Astrocyte (in vitro differentiated cells and primary cell): ENCODE data around the gene KCNMA1. TPM values are rescaled to one million over a fixed set of nuclear protein-coding genes. Genes with fewer than 3 reads are reported as not detected.
A peak's percentile ranks its signal among the peaks of the same experiment; 100 is the strongest.

ENCODE experiments used
- DNase-seq: peaks from one replicate; pipeline ENCODE4 v3.0.0-alpha.2; 2010; ENCODE audit warnings: low read depth
- FAIRE-seq: peaks from 2 replicates; lab custom pipeline; 2011; peaks lifted over from hg19 to GRCh38; lab: Jason Lieb, UNC
- H2AFZ ChIP-seq: 2 replicates; pipeline ENCODE4 v1.6.0; 2012; ENCODE audit warnings: low read depth, low read length, inconsistent platforms
- H3K27ac ChIP-seq: 2 replicates; pipeline ENCODE4 v1.5.1; 2011; ENCODE audit warnings: low read depth, low read length, inconsistent platforms
- H3K27me3 ChIP-seq: 2 replicates; pipeline ENCODE4 v1.6.0; 2011; ENCODE audit warnings: low read length, inconsistent platforms; ENCODE audit not compliant: insufficient read depth
- H3K36me3 ChIP-seq: 2 replicates; pipeline ENCODE4 v1.5.1; 2011; ENCODE audit warnings: low read length, inconsistent platforms; ENCODE audit not compliant: insufficient read depth
- H3K4me1 ChIP-seq: 2 replicates; pipeline ENCODE4 v1.5.1; 2011; ENCODE audit warnings: low read length, inconsistent platforms; ENCODE audit not compliant: insufficient read depth
- H3K4me2 ChIP-seq: 2 replicates; pipeline ENCODE4 v1.6.0; 2012; ENCODE audit warnings: low read length, inconsistent platforms
- H3K4me3 ChIP-seq: 2 replicates; pipeline ENCODE4 v1.5.1; 2011; ENCODE audit warnings: low read depth, mild to moderate bottlenecking, low read length, inconsistent platforms; ENCODE audit not compliant: insufficient read depth
- H3K79me2 ChIP-seq: 2 replicates; pipeline ENCODE4 v1.6.0; 2012; ENCODE audit warnings: mild to moderate bottlenecking, low read length, inconsistent platforms; ENCODE audit not compliant: insufficient read depth
- H3K9ac ChIP-seq: 2 replicates; pipeline ENCODE4 v1.6.0; 2012; ENCODE audit warnings: mild to moderate bottlenecking, low read length, inconsistent platforms
- H3K9me3 ChIP-seq: 2 replicates; pipeline ENCODE4 v1.5.1; 2012; ENCODE audit warnings: low read depth, mild to moderate bottlenecking, low read length, inconsistent platforms; ENCODE audit not compliant: insufficient read depth
- H4K20me1 ChIP-seq: 2 replicates; pipeline ENCODE4 v1.6.0; 2012; ENCODE audit warnings: low read length, inconsistent platforms; ENCODE audit not compliant: insufficient read depth
- H3K27ac Mint-ChIP-seq: one replicate; pipeline ENCODE4 v1.8.0; 2021; ENCODE audit warnings: mild to moderate bottlenecking, mixed read lengths; ENCODE audit not compliant: unreplicated experiment
- H3K27me3 Mint-ChIP-seq: one replicate; pipeline ENCODE4 v1.8.0; 2021; ENCODE audit warnings: low read depth, mixed read lengths; ENCODE audit not compliant: unreplicated experiment
- H3K36me3 Mint-ChIP-seq: one replicate; pipeline ENCODE4 v1.8.0; 2021; ENCODE audit warnings: low read depth, mixed read lengths; ENCODE audit not compliant: unreplicated experiment
- H3K4me1 Mint-ChIP-seq: one replicate; pipeline ENCODE4 v1.8.0; 2021; ENCODE audit warnings: low read depth, mixed read lengths; ENCODE audit not compliant: unreplicated experiment
- H3K4me3 Mint-ChIP-seq: one replicate; pipeline ENCODE4 v1.8.0; 2021; ENCODE audit warnings: mild to moderate bottlenecking, moderate library complexity, mixed read lengths; ENCODE audit not compliant: unreplicated experiment
- H3K9me3 Mint-ChIP-seq: one replicate; pipeline ENCODE4 v1.8.0; 2021; ENCODE audit warnings: mild to moderate bottlenecking, mixed read lengths; ENCODE audit not compliant: unreplicated experiment
- CTCF ChIP-seq: IDR thresholded peaks from 2 replicates; pipeline ENCODE4 v1.5.1; 2011; ENCODE audit warnings: low read depth, mild to moderate bottlenecking, inconsistent platforms, low read length, moderate library complexity; ENCODE audit not compliant: insufficient read depth
- EZH2 ChIP-seq: IDR thresholded peaks from 2 replicates; pipeline ENCODE4 v1.6.1; 2012; ENCODE audit warnings: mild to moderate bottlenecking, low read length, inconsistent platforms; ENCODE audit not compliant: insufficient read depth
- total RNA-seq: library from RNA; stranded (reverse); gene quantifications from 2 replicates; pipeline ENCODE4 v1.2.1, GENCODE V29; 2021

KCNMA1 gene
- total RNA-seq, 1 donor from 2014 or later = 45.8 TPM

- no peak overlapping the region for H3K27ac Mint-ChIP-seq
- H3K4me1 ChIP-seq = peaks cover 13% of the 10 kb centered on the region
- peak; percentile 35 for DNase-seq
- H3K9me3 ChIP-seq = no peaks in the 10 kb centered on the region
- no peak overlapping the region for H3K27ac ChIP-seq
- H3K9me3 Mint-ChIP-seq = no peaks in the 10 kb centered on the region
- H3K9ac ChIP-seq = no peak overlapping the region
- no peak overlapping the region for H3K4me3 ChIP-seq
- H3K79me2 ChIP-seq = peaks cover 32% of the 10 kb centered on the region
- peaks cover 21% of the 10 kb centered on the region for H4K20me1 ChIP-seq
- no peaks in the 10 kb centered on the region for H3K27me3 Mint-ChIP-seq
- no peak overlapping the region for H2AFZ ChIP-seq
- peaks cover 23% of the 10 kb centered on the region for H3K4me1 Mint-ChIP-seq
- no peak overlapping the region for H3K4me3 Mint-ChIP-seq
- TF ChIP-seq EZH2 = no peak
- no peak for TF ChIP-seq CTCF
- H3K36me3 Mint-ChIP-seq = peaks cover 2% of the 10 kb centered on the region
- no peaks in the 10 kb centered on the region for H3K36me3 ChIP-seq
- no peak overlapping the region for H3K4me2 ChIP-seq
- FAIRE-seq = no peak
- no peaks in the 10 kb centered on the region for H3K27me3 ChIP-seq
These were observed 70.6 kb downstream of the KCNMA1 start for GRCh38 chr10:77566914-77567566.

GRCh38 chr10:77566236-77566635 lies 71.4 kb downstream of the KCNMA1 start:
- no peak overlapping the region for H2AFZ ChIP-seq
- TF ChIP-seq EZH2 = no peak
- TF ChIP-seq CTCF = no peak
- FAIRE-seq (no peak), DNase-seq (no peak)
- H4K20me1 ChIP-seq = peaks cover 21% of the 10 kb centered on the region
- no peak overlapping the region for H3K4me3 ChIP-seq
- peaks cover 23% of the 10 kb centered on the region for H3K4me1 Mint-ChIP-seq
- no peaks in the 10 kb centered on the region for H3K9me3 ChIP-seq
- H3K4me1 ChIP-seq = peaks cover 13% of the 10 kb centered on the region
- H3K79me2 ChIP-seq = peaks cover 27% of the 10 kb centered on the region
- H3K36me3 Mint-ChIP-seq = peaks cover 2% of the 10 kb centered on the region
- no peaks in the 10 kb centered on the region for H3K9me3 Mint-ChIP-seq
- no peak overlapping the region for H3K27ac ChIP-seq
- no peak overlapping the region for H3K9ac ChIP-seq
- no peaks in the 10 kb centered on the region for H3K27me3 ChIP-seq
- H3K4me3 Mint-ChIP-seq = no peak overlapping the region
- no peak overlapping the region for H3K27ac Mint-ChIP-seq
- H3K4me2 ChIP-seq = no peak overlapping the region
- H3K27me3 Mint-ChIP-seq = no peaks in the 10 kb centered on the region
- no peaks in the 10 kb centered on the region for H3K36me3 ChIP-seq

GRCh38 chr10:77565590-77566023 lies 72.0 kb downstream of the KCNMA1 start:
- Mint-ChIP-seq H3K36me3 (peaks cover 2% of the 10 kb centered on the region), H3K9me3 (no peaks in the 10 kb centered on the region), H3K4me3 (peak overlapping the region; percentile 29), H3K27ac (peak overlapping the region; percentile 82), H3K27me3 (no peaks in the 10 kb centered on the region), H3K4me1 (peaks cover 23% of the 10 kb centered on the region)
- Histone ChIP-seq H4K20me1 (peaks cover 21% of the 10 kb centered on the region), H2AFZ (no peak overlapping the region), H3K4me3 (no peak overlapping the region), H3K36me3 (no peaks in the 10 kb centered on the region), H3K9me3 (no peaks in the 10 kb centered on the region), H3K27ac (no peak overlapping the region), H3K4me1 (peaks cover 13% of the 10 kb centered on the region), H3K9ac (no peak overlapping the region), H3K79me2 (peaks cover 26% of the 10 kb centered on the region), H3K27me3 (no peaks in the 10 kb centered on the region), H3K4me2 (no peak overlapping the region)
- FAIRE-seq (no peak), DNase-seq (no peak)
- TF ChIP-seq EZH2 (no peak), CTCF (no peak)
